HFF-Myc (cell line): ENCODE data around the gene BRSK2.

Experiments used
- DNase-seq: peaks from one replicate; pipeline ENCODE4 v3.0.0-alpha.2; 2011; ENCODE audit warnings: low read depth; ENCODE audit errors: extremely low read depth
- H3K4me3 ChIP-seq: replicated peaks from 2 replicates; pipeline ENCODE4 v1.5.1; 2011; ENCODE audit warnings: low read depth, mild to moderate bottlenecking, control low read depth, low read length
- CTCF ChIP-seq: IDR thresholded peaks from 2 replicates; pipeline ENCODE4 v1.5.1; 2012; ENCODE audit warnings: mild to moderate bottlenecking, low read depth, low read length, control low read depth; ENCODE audit errors: missing control alignments

The BRSK2 gene

GRCh38 chr11:1510928-1511327 is 121.2 kb downstream of the BRSK2 start:
- no peak overlapping the region for H3K4me3 ChIP-seq
- no peak for DNase-seq
- no peak for TF ChIP-seq CTCF

- DNase-seq: no peak
- H3K4me3 ChIP-seq: no peak overlapping the region
- TF ChIP-seq CTCF: no peak
Observed at GRCh38 chr11:1511937-1512496, 122.3 kb downstream of the BRSK2 start.
